ENCODE results near the gene CD63. TPM values are rescaled to one million over a fixed set of nuclear protein-coding genes. Genes with fewer than 3 reads are reported as not detected.

The CD63 gene
- total RNA-seq, 1 experiment from 2014 or later = 581 TPM

- Histone ChIP-seq H3K18ac (ENCODE audit: insufficient read length, low read depth, low read length) (no peak overlapping the region), H3K4me2 (ENCODE audit: insufficient read depth, insufficient read length, low read length) (no peak overlapping the region), H4K20me1 (ENCODE audit: control insufficient read depth, insufficient read depth, insufficient read length) (no peaks in the 10 kb centered on the region), H2BK12ac (ENCODE audit: insufficient read length, low read depth, low read length) (no peak overlapping the region), H2BK15ac (ENCODE audit: low read depth, low read length) (no peak overlapping the region), H2AK5ac (ENCODE audit: insufficient read length, low read length) (no peak overlapping the region), H3K23ac (ENCODE audit: insufficient read length, low read depth, low read length) (no peak overlapping the region), H2BK5ac (ENCODE audit: insufficient read length, low read length) (no peak overlapping the region), H3K9me3 (ENCODE audit: control insufficient read depth, low read depth, low read length) (no peaks in the 10 kb centered on the region), H3K4ac (ENCODE audit: low read depth, low read length) (no peak overlapping the region), H3T11ph (ENCODE audit: low read length) (no peak overlapping the region), H2AFZ (ENCODE audit: low read length) (no peak overlapping the region), H4K5ac (ENCODE audit: insufficient read length, low read depth, low read length) (no peak overlapping the region), H2BK20ac (ENCODE audit: low read depth, low read length, poor library complexity, severe bottlenecking) (no peak overlapping the region), H4K8ac (replicated peaks; ENCODE audit: insufficient read length, low read depth, low read length) (no peak overlapping the region), H3K79me1 (ENCODE audit: insufficient read depth, low read depth, low read length, poor library complexity, severe bottlenecking) (no peaks in the 10 kb centered on the region), H2BK120ac (ENCODE audit: low read depth, low read length, poor library complexity, severe bottlenecking) (no peak overlapping the region), H3K9ac (ENCODE audit: extremely low read depth, insufficient read length, low read length) (no peak overlapping the region), H3K27ac (ENCODE audit: insufficient read length, low read depth, low read length) (no peak overlapping the region), H3K27me3 (ENCODE audit: insufficient read depth, low read length) (no peaks in the 10 kb centered on the region; the same call in 1 of the 2 replicates), H3K4me1 (ENCODE audit: insufficient read depth, low read length) (no peaks in the 10 kb centered on the region), H3K79me2 (ENCODE audit: insufficient read depth, low read length) (no peaks in the 10 kb centered on the region), H4K91ac (ENCODE audit: insufficient read length, low read depth, low read length) (no peak overlapping the region), H3K23me2 (ENCODE audit: insufficient read length, low read depth, low read length, poor library complexity, severe bottlenecking) (no peaks in the 10 kb centered on the region), H3K14ac (ENCODE audit: insufficient read depth, low read length) (no peak overlapping the region), H3K56ac (ENCODE audit: insufficient read length, low read depth, low read length) (no peak overlapping the region)
- no peak overlapping the region for H3K4me3 Mint-ChIP-seq
- no peaks in the 10 kb centered on the region for H3K9me3 Mint-ChIP-seq
- no peak for TF ChIP-seq CTCF (conservative IDR thresholded peaks at IDR 0.05)
- DNase-seq = no peak
- H3K27me3 Mint-ChIP-seq (ENCODE audit: low read depth) = no peaks in the 10 kb centered on the region
- WGBS (ENCODE audit: extremely low coverage, insufficient read length, low lambda C conversion rate) = no CpG with 5 or more reads among the region's 16 CpGs
- peaks cover 25 to 51% (median 48%) of the 10 kb centered on the region in 3 experiments for H3K36me3 Mint-ChIP-seq (ENCODE audit: insufficient read depth in 1 of 3, low read depth in 3 of 3)
- H3K27ac Mint-ChIP-seq = no peak overlapping the region
- H3K4me1 Mint-ChIP-seq = no peaks in the 10 kb centered on the region
Observed at GRCh38 chr12:55698241-55698955, 30.4 kb downstream of the CD63 start.

Data from H9 (cell line).